ENCODE data around the gene LGALS7.

Gene LGALS7

DNA sequence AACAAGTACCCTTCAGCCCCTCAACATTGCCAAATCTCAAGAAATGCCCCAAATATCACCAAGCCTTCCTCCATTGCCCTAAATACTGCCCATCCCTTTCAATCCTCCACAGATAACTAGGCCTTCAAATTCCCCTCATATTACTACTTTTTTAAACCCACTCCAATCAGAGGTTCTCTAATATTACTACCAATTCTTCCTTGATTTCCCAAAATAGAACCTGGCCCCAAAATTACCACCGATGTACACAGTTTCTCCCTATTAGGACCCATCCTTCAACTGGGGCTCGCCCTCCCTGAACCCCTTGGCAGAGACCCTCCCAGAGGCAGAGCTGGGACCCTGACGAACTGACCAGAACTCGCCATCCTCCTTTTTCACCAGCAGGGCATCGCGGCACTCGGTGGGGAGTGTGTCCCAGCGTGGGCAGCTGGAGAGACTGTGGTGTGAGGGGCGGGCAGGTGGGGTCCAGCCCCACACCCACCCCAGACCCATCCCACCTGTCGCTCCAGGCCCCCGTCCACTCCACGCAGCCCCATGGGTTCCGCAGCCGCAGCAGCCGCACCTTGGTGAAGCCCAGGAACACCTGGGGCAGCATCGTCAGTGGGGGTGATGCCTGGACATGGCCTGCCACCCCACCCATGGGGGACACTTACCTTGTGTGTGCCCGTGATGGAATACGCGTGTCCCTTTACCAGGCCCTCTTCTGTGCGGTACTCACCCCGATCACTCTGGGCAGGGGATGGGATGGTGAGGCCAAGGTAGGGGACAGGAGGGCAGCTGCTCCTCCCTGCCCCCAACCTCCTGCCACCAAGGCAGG, 35.2 kb downstream of the LGALS7 start:
- DNase-seq, result no peak

DNA sequence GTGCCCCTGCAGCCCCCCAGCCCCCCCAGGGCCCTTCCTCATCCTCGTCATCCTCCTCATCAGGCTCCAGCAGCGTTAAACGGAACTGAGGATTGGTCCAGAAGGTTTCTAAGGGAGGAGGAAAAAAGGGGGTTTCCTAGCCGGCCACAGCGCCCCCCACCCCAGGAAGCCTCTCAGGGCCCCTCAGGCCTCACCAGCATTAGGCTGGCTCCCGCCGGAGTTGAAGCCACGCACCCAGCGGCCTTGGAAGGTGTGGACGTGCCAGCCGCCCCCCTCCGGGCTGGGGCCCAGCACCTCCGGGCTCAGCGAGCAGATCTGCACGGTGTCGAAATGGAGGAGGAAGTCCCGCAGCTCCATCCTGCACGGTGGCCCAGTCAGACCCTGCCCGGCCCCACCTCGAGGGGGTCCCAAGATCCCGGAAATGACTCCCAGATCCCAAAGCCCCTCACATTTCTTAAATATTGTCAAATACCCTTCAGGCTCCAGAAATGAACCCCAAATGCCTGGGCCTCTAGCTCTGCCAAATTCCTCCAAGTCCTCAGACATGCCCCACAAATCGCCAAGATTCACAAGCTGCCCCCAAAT, 35.9 kb downstream of the LGALS7 start:
- DNase-seq, result no peak

DNA sequence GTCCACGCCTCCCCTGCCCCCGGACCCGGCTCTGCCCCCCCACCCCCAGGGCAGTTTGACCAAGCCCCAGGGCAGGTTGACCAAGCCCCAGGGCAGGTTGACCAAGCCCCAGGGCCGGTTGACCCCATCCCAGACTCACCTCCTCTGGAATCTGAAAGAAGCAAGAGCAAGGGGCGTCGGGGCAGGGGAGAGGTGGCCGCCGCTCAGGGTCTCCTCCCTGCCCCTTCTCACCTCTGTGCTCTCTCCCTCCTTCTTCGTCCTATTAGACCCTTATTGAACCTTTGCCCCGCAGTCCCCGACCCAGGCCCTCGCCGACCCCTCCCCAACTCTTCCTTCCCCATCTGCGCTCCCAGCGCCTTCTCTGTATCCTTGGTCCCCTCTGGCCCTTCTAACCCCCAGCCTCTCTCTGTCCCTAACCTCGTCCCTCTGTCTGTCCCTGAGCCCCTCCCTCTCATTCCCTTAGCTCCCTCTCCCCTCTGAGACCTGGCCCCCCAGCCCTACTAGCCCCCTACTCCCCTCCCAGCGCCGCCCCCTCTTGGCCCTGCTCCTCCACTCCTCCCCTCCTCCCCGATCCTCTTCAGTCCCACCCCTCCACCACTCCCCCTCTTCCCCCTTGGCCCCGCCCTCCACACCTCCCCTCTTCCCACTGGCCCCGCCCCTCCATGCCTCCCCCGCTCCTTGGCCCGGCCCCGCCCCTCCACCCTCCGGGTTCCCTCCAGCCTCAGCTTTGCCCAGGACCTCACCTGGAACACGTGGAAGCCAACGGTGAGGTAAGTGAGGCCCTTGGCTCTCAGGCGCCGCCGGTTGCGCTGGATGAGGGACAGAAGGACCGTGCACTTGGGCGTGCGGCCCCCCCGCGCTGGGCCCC, 36.7 kb downstream of the LGALS7 start:
- DNase-seq, result peak; percentile 65 to 70

DNA sequence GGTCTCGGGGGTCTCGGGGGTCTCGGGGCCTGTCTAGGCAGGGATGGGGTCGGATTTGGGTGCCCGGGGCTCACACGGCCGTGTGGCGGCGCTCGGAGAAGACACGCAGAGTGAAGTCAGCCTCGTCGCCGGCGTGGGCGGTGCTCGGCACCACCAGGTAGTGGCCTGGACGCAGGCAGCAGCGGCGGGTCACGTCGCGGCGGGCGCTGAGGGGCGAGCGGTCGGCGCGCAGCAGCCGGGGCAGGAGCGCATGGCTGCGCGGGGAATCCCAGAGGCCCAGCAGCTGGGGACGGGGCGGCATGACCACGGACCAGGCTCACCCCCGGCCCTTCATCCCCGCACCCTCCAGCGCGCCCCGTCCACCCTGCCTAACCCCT, 37.3 kb downstream of the LGALS7 start:
- DNase-seq, result peak; percentile 58 to 61

DNA sequence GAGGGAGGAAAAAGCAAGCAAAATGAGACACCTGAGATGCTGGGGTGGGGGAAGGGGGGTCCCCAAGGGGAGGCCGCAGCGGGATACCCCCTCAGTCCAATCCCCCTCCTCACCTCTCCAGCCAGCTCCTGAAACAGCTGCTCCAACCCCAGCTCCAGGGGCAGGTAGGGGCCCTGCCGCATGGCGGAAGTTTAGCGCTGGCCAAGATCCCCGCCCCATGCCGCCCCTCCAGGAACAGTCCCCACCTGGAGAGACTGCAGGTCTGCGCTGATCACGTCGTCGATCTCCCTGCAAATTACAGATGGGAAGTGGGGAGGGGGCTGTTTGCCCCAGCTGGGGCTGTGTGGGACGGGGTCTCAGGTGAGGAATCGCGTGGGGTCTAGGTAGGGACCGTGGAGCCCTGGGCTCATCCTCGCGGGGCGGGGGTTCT, 38.0 kb downstream of the LGALS7 start:
- DNase-seq, result no peak

DNA sequence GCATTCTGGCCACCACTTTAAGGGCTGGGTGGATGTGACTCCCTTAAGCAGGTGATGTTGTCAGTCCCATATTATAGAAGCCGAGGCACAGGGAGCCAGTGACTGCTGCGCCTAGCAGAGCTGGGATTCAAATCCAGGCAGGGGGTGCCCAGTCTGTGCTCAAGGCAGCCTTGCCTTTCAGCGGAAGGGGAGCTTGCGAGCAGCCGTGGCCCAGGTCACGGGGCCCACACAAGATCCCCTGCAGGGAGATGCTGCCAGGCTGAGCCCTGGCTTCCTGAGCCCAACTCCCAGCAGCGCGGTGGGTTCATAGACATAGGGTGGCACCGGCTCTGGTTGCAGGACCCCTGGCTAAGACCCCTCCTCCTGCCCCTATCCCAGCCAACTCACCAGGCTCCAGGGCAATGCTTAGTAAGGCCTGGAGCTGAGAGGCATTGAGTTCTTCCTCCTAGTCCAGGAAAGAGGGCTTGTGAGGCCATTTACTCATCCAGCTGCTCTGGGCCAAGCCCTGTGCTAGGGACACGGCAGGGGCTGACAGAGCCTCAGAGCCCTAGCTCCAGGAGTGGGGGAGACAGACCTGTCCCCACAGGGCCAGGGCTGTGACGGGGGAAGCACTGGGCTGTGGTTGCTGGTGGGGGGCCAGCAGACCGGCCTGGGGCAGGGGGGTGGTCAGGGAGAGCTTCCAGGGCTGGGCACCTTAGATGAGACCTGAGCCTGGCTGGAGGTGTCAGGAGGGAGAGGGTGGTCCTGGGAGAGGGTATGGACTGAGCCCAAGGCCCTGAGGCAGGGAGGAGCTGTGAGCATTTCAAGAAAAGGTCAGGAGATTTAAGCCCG, 38.7 kb downstream of the LGALS7 start:
- no peak for DNase-seq

DNA sequence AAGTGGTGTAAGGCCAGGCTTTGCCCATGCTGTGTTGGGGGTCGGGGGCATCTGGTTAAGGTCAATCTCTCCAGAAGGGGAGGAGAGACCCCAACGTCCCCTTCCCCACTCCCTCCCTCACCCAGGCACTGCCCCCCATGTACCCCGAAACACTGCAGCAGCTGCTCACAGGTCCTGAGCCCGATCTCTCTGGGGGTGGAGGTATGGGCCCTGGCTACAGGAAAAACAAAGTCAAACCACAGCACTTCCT, 39.2 kb downstream of the LGALS7 start:
- DNase-seq, result no peak

DNA sequence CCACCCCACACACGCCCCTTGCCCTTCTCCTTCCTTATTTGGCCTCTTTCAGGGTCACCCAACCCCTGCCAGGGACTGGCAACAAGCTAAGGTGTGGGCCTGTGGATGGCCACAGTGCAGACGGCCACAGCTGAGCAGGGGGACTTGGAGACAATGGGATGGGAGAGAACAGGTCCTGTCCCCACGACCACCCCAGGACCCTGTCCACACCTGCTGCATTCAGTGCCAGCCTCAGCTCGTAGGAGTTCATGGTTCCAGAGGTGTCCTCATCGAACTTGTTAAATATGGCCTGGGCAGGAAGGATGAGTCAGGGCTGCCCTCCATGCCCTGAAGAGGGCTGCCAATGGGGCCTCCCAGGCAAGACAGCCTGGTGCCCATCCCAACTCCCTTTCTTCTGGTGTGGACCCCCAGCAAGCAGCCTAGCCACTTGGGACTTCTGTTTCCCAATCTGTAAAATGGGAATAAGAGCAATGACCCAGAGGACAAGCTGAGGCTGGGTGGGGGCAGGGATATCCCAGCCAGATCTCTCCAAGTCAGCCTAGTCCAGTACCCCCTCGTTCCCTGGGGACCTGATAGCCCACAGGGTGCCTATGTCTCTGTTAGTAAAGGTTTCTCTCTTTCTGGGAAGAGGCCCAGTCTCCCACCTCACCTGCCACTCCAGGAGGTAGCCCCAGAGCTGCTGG, 39.7 kb downstream of the LGALS7 start:
- DNase-seq, result no peak

DNA sequence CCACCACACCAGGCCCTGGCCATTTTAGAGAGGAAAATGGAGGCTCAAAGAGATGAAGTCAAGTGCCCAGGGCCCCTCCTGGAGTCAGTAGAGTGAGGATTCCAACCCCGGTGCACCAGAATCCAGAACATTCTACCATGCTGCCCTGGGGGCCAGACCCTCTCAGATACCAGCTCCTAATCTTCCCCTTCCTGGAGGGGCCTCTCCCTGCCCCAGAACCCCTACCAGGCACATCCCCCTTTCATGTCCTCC, 40.1 kb downstream of the LGALS7 start:
- no peak for DNase-seq

DNA sequence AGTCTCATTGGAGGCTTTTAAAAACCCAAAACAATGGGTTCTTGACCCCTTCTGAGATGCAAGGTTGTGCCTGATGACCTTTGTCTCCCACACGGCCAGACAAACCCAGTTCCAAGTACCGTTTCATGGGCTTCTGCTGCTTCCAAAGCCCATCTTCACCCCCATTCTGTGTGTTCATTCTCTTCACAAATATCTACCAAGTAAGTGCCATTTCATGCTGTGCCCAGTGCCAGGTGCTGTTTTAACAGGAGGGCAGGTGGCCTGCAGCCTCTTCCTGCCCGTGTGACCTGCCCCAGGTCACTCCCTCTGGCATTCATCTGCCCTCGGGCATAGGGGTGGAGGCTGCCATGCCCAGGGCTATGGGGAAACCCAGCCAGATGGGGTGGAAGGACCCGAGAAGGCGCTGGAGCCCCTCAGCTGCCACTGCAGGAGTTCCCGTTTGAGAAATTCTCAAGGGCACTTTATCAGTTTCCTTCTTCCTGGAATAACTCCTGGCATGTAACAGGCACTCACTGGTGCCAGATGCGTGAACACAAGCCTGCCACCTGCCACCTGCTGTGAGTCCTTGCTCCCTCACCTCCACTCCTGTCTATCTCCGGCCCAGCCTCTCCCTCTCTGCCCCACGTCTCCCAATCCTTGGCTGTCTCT, 41.5 kb downstream of the LGALS7 start:
- no peak for DNase-seq

DNA sequence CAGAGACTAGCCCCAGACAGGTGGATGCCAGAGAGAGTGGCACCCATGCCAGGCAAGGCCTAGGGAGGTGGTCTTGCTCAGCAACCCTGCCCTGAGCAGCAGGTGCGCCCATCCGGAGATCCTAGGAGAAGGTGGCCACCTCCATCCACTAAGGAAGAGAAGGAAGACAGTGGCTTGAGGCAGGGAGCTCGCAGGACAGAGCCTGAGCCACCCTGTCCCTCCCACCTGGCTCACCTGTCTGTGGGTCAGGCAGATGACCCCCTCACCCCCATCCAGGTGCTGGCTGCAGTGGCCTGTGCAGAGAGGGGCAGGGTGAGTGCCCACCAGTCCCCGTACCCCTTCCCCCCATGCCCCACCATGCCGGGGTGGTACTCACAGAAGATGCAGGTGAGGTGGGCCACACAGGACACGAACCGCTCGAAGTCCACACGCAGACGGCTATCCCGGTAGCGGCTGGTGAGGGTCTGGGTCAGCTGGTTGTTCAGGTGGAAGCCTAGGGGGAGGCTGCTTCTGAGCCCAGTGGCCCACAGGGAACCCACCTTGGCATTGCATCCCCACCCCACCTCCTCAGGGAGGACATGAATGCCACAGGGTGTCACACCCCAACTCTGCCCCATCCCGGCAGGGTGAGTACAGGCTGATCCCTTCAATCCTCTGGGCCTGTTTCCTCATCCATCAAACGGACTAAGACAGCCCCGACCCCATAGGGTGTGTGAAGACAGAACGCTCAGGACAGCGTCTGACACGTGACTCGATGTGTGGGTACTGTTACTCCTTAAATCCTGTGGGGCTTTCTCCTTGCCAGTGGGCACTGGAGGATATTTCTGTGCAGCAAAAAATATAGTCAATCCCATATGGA, 42.4 kb downstream of the LGALS7 start:
- no peak for DNase-seq

DNA sequence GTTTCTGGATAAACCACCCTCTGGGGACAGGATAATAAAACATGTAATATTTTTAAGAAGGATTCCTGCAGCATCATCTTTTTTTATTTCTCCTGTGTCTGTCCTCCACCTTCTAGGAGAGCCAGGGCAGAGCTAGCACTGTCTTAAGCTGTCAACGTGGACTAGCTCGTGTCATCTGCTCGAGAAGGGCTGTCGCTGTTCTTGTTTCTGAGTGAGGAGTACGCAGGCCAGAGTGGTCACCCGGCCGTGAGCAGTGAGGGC, 42.9 kb downstream of the LGALS7 start:
- DNase-seq, result no peak

DNA sequence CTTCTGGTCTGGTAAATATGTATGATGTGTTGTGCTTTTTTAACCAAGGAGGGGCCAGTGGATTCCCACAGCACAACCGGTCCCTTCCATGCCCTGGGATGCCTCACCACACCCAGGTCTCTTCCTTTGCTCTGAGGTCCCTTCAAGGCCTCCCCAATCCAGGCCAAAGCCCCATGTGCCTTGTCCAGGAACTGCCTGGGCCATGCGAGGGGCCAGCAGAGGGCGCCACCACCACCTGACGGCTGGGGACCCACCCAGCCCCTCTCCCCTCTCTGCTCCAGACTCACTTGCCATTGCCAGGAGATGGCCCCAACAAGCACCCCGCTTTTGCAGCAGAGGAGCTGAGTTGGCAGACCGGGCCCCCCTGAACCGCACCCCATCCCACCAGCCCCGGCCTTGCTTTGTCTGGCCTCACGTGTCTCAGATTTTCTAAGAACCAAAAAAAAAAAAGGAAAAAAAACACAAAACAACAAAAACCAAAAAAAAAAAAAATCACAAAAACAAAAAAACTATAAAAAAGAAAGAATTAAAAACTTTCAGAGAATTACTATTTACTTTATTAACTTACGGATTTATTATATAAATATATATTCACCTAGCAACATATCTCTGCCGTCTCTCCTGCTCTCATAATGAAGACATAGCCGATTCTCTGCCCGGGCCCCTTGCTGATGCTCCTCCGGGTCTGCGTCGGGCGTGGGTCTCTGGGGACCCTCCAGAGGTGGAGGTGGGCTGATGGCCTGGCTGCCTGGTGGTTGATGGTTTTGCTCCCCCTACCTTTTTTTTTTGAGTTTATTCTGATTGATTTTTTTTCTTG, 43.5 kb downstream of the LGALS7 start:
- peak; percentile 67 to 80 for DNase-seq

DNA sequence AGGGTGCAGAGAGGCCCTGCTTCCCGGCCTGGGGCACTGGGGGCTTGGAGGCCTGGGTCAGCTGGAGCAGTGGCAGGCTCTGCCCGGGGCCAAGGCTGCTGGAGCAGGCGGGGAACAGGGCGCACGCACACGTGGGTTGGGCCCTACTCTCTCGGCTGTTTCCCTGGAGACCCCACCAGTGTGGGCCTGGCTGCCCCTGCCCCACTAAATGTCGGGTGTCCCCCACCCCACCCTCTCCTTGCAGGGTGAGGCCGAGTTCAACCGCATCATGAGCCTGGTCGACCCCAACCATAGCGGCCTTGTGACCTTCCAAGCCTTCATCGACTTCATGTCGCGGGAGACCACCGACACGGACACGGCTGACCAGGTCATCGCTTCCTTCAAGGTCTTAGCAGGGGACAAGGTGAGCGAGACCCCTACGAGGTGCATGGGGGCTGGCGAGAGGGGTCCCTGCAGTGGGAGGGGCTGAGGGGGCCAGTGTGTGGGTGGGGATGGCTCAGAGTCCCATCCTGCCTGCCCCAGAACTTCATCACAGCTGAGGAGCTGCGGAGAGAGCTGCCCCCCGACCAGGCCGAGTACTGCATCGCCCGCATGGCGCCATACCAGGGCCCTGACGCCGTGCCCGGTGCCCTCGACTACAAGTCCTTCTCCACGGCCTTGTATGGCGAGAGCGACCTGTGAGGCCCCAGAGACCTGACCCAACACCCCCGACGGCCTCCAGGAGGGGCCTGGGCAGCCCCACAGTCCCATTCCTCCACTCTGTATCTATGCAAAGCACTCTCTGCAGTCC, 44.4 kb downstream of the LGALS7 start:
- DNase-seq, result no peak

DNA sequence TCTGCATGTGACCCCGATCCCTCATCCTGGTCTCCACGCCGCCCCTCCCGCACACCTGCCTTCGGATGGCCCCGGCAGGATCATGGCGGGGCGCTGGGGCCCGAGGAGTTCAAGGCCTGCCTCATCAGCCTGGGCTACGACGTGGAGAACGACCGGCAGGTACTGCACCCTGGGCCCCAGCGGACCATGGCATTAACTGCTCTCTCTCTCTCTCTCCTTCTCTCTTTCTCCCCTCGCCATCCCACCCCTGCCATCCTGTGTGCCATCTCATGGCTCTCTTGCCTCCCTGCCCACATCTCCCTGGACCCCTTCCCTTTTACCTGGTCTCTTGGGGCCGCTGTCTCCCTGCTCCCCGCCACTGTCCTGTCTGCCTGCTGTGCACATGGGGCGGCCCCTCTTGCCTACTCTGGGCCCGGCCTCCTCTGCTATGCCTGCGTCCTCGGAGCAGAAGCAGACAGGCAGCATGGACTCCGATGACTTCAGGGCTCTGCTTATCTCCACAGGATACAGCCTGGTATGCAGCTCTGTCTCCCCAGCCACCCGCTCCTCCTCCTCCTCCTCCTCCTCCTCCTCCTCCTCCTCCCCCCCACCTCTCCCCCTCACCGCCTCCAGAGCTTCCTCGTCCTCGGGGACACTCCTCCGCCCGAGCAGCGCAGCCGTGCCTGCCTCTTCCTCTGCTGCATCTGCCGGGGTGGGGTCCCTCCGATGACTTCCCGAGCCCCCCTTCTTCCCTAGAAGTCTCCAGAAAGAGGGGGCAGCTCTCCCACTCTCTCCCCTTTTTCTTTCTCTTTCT, 45.3 kb downstream of the LGALS7 start:
- DNase-seq, result no peak

DNA sequence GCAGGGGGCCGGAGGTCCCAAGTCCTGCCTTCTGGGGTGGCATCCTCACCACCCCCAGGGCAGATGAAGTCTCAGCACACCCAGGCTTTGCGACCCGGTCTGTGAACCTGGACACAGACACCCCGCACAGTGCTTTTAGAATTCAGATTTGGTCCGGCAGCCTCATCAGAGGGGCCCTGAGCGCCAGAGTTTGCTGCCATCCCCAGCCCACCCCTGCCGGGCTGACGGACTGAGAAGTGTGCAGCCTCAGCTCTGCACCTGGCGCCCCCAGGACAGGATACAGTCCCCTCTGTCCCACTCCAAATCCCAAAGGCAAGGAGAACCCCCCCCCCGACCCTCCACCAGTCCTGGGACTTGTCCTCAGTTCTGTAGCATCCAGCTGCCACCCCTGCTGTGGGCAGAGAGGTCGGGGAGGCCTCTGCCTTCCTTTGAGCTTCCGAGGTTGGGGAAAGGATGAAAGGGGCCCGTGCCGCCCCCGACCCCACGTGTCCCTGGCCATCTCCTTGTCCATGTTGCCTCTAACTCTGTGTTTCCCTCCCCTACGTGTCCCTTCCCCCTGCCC, 45.9 kb downstream of the LGALS7 start:
- DNase-seq, result no peak

DNA sequence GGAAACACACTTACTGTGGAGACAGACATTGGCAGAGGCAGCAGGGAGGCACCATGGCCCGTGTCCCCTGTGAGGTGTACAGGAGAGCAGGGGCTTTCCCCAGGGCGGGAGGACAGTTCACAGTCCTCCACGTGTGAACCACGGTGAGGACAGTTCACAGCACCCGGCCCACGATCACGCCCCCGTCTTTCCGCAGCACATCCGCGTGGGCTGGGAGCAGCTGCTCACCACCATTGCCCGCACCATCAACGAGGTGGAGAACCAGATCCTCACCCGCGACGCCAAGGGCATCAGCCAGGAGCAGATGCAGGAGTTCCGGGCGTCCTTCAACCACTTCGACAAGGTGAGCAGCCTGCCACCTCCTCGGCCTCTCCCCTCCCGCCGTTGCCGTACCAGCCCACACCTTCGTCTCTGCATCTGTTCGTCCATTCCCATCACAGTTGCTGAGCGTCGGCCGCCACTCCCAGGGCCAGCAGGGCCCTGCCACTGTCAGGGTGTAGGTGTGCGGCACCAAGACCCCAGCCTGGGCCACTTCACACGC, 46.5 kb downstream of the LGALS7 start:
- peak in 1 of 2 experiments; percentile 36 for DNase-seq

DNA sequence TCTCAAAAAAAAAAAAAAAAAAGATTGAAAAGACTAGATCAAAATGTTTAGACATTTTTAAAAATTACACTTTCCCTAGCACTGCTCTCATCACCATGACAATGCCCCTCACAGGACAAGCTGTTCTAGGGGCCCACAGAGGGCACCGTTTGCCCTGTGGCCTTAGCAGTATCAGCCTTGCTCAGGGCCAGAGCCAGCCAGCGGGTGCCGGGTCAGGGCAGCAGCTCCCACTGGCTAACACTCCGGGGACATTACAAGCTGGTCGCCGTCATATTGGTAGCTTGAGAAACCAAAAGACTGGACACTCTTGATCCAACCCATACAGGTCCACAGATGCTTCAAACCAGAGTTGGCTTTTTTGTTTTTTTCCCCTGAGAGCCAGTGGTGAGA, 47.0 kb downstream of the LGALS7 start:
- no peak for DNase-seq
